TTC549 (cell line): ENCODE data around the gene GBP3.
"Not testable (repeated sequence)": the region's sequence is repeated elsewhere in the genome, so short reads cannot be mapped to it uniquely, and the experiment has no call there.

Experiments
- FAIRE-seq: peaks from 2 replicates; lab custom pipeline; 2012; peaks lifted over from hg19 to GRCh38; lab: Jason Lieb, UNC

Gene GBP3

DNA sequence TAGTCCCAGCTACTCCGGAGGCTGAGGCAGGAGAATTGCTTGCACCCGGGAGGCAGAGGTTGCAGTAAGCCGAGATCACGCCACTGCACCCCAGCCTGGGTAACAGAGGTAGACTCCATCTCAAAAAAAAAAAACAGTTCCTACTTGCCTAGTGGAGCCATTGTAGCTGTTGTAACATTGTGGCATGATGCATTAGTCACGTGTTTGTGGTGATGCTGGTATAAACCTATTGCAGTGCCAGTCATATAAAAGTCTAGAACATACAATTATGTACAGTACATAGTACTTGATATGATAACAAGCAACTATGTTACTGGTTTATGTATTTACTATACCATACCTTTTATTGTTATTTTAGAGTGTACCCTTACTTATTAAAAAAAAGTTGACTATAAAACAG lies 46.4 kb downstream of the GBP3 start:
- no peak for FAIRE-seq

- not testable (repeated sequence) for FAIRE-seq
Observed at GRCh38 chr1:88974616-88975172, 48.0 kb downstream of the GBP3 start.

DNA sequence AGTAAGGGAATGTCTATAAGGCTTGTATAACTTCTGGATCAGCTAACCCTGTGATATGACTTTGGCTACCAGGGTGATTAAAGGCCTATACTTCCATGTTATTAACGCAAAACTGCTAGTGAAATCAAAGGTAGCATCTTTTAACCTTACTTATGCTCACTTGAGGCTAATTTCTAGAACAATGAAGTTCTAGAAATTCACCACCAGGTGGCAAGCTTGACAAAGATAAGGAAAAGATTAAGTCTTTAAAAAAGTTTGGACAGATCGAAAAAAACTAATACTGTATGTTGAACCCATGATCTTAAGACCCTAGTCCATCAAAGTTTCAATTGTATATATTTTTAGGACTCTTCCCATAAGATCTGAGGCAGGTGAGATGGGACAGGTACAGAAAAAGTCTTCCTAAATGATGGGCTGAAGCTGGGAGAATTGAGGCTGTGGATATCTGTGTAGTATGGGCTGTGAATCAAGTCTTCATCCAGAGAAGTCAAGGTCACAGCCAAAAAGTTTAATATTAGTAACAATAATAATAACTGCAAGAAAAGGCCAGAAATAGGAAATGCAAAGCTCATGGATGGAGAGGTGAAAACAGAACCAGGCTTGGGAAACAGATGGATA lies 49.0 kb downstream of the GBP3 start:
- peak; percentile 26 for FAIRE-seq

GRCh38 chr1:88961647-88962275 lies 60.9 kb downstream of the GBP3 start:
- no peak for FAIRE-seq

- FAIRE-seq, result no peak
Observed at GRCh38 chr1:88961081-88961480, 61.6 kb downstream of the GBP3 start.
